Neural crest cell (in vitro differentiated cells): ENCODE data around the gene PAQR7. TPM values are rescaled to one million over a fixed set of nuclear protein-coding genes. Genes with fewer than 3 reads are reported as not detected.

Source experiments
- DNase-seq: peaks from one replicate; pipeline ENCODE4 v3.0.0; 2021; ENCODE audit warnings: low read depth, mixed read lengths, low spot score
- H3K27ac Mint-ChIP-seq: one replicate; pipeline ENCODE4 v1.8.0; 2021; ENCODE audit warnings: mild to moderate bottlenecking, mixed read lengths; ENCODE audit not compliant: unreplicated experiment
- H3K27me3 Mint-ChIP-seq: 2 replicates; pipeline ENCODE4 v1.8.0; 2021; ENCODE audit warnings: low read depth, mild to moderate bottlenecking, mixed read lengths
- H3K36me3 Mint-ChIP-seq: 2 replicates; pipeline ENCODE4 v1.8.0; 2021; ENCODE audit warnings: low read depth, mild to moderate bottlenecking, mixed read lengths
- H3K4me1 Mint-ChIP-seq: 2 replicates; pipeline ENCODE4 v1.8.0; 2021; ENCODE audit warnings: mixed read lengths
- H3K4me3 Mint-ChIP-seq: one replicate; pipeline ENCODE4 v1.8.0; 2021; ENCODE audit warnings: mild to moderate bottlenecking, mixed read lengths
- H3K9me3 Mint-ChIP-seq: 2 replicates; pipeline ENCODE4 v1.8.0; 2021; ENCODE audit warnings: mixed read lengths
- total RNA-seq: library from RNA; stranded (reverse); gene quantifications from 2 replicates; pipeline ENCODE4 v1.2.1, GENCODE V29; 2021
- TF ChIP-seq, protein P1 (sequence below): fragments of 200-600 bp; sonication (generic); conservative IDR thresholded peaks from 2 replicates; pipeline ENCODE4 v1.5.0; 2021; ENCODE audit warnings: antibody characterized with exemption, mild to moderate bottlenecking

PAQR7 gene
- total RNA-seq, 1 donor from 2014 or later: 12.7 TPM

DNA sequence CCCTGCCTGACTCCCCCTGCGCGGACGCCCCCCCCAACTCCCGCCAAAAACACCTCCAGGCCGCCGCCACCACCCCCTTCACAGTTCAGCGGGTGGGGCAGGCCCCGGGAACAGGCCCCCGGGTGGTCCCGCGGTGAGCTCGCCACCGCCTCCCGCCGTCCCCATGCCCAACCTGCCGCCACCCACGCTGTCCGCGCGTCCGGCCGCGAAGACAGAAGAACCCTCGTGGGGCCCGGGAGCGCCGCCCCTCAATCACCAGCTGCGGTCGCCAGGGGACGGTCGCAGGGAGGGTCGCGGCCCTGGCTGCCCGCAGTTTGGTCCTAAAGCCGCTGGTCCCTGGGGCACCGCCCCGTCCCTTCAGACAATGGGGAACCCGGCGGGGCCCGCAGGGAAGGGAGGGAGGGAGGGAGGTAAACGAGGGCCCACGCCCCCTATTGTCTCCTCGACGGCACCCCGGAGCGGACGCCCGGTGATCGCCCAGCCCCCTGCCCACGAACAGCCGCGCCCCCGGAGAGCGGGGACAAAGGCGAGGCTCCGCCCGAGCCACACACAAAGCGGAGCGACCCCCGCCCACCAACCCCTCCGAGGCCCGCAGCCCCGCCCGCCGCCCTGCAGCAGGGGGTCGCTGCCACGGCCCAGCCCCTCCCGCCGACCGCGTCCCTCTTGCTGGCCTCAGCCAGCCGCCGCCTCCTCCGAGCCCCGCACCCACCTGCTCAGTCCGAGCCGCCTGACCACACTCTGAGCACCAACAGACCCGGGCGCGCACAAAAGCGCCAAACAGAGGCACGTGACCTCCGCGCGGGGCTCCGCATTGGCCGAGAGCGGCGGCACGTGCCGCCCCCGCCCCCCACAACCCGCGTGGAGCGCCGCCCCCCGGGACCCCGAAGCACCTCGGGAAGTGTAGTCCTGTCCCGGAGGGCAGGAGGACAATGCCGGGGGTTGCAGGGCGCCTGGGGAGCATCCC, 30.5 kb upstream of the PAQR7 start, which contains the start of gene STMN1:
TSS of gene STMN1 (minus strand) at position 740 of the 964 bp plus-strand sequence. CDS start 1,743 bp downstream, outside the sequence.
- peak within 1 kb of the TSS; percentile 99 for H3K4me3 Mint-ChIP-seq
- DNase-seq: peak; percentile 94
- TF ChIP-seq, protein P1, sequence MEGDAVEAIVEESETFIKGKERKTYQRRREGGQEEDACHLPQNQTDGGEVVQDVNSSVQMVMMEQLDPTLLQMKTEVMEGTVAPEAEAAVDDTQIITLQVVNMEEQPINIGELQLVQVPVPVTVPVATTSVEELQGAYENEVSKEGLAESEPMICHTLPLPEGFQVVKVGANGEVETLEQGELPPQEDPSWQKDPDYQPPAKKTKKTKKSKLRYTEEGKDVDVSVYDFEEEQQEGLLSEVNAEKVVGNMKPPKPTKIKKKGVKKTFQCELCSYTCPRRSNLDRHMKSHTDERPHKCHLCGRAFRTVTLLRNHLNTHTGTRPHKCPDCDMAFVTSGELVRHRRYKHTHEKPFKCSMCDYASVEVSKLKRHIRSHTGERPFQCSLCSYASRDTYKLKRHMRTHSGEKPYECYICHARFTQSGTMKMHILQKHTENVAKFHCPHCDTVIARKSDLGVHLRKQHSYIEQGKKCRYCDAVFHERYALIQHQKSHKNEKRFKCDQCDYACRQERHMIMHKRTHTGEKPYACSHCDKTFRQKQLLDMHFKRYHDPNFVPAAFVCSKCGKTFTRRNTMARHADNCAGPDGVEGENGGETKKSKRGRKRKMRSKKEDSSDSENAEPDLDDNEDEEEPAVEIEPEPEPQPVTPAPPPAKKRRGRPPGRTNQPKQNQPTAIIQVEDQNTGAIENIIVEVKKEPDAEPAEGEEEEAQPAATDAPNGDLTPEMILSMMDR: peak; percentile 15
- peaks cover 5% of the 10 kb centered on the region for H3K27me3 Mint-ChIP-seq
- H3K9me3 Mint-ChIP-seq: peaks cover 5% of the 10 kb centered on the region
- H3K27ac Mint-ChIP-seq: peak within 1 kb of the TSS; percentile 98
- peaks cover 61% of the 10 kb centered on the region for H3K4me1 Mint-ChIP-seq
- H3K36me3 Mint-ChIP-seq: peaks cover 21% of the 10 kb centered on the region

DNA sequence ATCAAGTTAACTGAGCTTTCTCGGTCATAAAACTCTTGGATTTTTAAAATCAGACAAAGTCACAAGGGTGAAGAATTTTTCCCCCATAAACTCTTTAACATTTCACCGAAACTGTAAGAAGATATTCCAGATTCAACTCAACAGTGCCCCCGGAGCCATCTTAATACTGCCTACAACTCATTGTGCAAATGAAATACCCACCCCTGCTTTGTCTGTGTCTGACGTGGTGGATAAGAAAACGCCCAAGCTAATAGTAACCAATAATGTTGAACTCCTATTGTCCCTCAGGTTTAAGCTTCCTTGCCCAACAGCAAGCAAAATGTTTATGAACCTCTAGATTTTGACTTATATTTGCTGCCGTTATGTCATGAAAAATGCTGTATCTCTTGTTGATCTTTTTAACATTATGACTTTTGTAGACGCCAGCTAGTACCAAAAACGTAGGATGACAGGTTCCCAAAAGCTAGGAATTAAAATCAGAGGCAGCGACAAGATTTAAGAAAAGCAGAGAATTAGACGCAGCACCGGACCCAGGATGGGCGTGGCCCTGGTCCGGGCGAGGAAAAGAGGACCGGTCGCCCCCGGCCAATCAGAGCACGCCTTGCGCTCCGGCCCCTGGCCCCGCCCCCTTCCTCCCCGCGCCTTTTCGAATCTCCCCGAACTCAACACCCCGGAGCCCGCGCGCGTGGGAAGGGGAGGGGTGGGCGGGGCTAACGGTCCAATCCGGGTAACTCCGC, 29.6 kb upstream of the PAQR7 start:
- Mint-ChIP-seq H3K27ac (peak overlapping the region; percentile 98), H3K27me3 (peaks cover 5% of the 10 kb centered on the region), H3K4me3 (peak overlapping the region; percentile 99), H3K36me3 (peaks cover 28% of the 10 kb centered on the region), H3K4me1 (peaks cover 69% of the 10 kb centered on the region), H3K9me3 (no peaks in the 10 kb centered on the region)
- TF ChIP-seq, protein P1: peak; percentile 25
- peak; percentile 96 for DNase-seq

DNA sequence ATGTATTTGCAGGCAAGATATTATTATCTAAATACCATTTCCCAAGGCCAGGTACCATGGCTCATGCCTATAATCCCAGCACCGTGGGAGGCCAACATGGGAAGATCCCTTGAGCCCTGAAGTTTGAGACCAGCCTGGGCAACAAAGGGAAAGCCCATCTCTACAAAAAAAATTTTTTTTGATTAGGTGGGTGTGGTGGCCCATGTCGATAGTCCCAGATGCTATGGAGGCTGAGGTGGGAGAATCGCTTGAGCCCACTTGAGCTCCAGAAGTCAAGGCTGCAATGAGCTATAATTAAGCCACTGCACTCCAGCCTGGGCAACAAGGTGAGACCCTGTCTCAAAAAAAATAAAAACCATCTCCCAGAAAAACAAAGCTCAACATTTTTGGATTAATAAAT, 28.5 kb upstream of the PAQR7 start:
- peak overlapping the region; percentile 99 for H3K4me3 Mint-ChIP-seq
- H3K9me3 Mint-ChIP-seq: no peaks in the 10 kb centered on the region
- H3K4me1 Mint-ChIP-seq: peaks cover 73% of the 10 kb centered on the region
- H3K36me3 Mint-ChIP-seq: peaks cover 32% of the 10 kb centered on the region
- no peak for DNase-seq
- TF ChIP-seq, protein P1: no peak
- peaks cover 5% of the 10 kb centered on the region for H3K27me3 Mint-ChIP-seq
- H3K27ac Mint-ChIP-seq: peak overlapping the region; percentile 98

DNA sequence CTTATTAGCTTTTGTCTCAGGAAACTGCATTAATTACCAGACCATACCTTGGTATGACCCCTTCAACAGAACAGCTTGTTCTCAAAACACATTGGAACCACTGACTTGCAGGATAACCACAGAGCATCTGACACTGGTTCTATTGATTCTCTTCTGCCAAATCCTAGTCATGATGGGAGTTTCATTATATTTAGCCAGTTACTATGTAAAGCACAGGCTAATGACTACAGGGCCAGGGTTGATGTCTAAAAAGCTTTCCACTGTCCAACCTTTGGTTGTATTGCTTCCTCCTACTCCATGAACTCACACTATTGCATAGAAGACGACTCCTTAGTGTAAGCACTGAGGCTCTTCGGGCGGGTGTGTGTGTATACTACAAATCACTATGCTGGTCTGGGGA, 27.0 kb upstream of the PAQR7 start:
- H3K9me3 Mint-ChIP-seq: no peaks in the 10 kb centered on the region
- H3K27me3 Mint-ChIP-seq: peaks cover 5% of the 10 kb centered on the region
- TF ChIP-seq, protein P1: no peak
- no peak for DNase-seq
- H3K4me3 Mint-ChIP-seq: peak overlapping the region; percentile 99
- no peak overlapping the region for H3K27ac Mint-ChIP-seq
- peaks cover 44% of the 10 kb centered on the region for H3K36me3 Mint-ChIP-seq
- peaks cover 74% of the 10 kb centered on the region for H3K4me1 Mint-ChIP-seq

DNA sequence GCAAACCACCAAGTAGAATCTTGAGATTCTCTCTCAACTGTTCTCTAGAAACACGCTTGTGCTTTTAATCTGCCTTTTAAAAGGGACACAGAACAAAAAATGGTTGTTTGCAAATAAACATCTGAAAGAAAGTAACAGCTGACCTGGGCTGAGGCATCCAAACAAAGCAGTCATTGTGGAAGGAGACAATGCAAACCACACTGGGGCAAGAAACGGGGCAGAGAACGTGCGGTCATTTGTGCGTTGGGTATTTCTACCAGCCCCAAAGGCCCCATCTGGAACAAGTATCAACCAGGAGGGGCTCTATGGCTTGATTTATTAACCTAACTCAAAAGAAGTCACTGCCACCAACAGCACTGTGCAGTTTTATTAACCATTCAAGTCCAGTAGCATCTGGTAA, 24.7 kb upstream of the PAQR7 start:
- Mint-ChIP-seq H3K36me3 (peaks cover 43% of the 10 kb centered on the region), H3K9me3 (no peaks in the 10 kb centered on the region), H3K27me3 (peaks cover 2% of the 10 kb centered on the region), H3K27ac (no peak overlapping the region), H3K4me3 (peak overlapping the region; percentile 62), H3K4me1 (peaks cover 78% of the 10 kb centered on the region)
- TF ChIP-seq, protein P1: no peak
- DNase-seq: no peak
